Metanephros (tissue), 2 donors: Measurements from ENCODE around the gene PCED1B. TPM values are rescaled to one million over a fixed set of nuclear protein-coding genes. Genes with fewer than 3 reads are reported as not detected.

Experiments used
- small RNA-seq: library from RNA; depleted of rRNA; stranded (forward); fragments of <200 nt; gene quantifications from one replicate; pipeline ENCODE3, GENCODE V24; 2014; ENCODE audit warnings: low replicate concordance
- total RNA-seq: library from RNA; depleted of rRNA; stranded (reverse); fragments of >200 nt; gene quantifications from one replicate; pipeline ENCODE4 v1.2.3, GENCODE V29; 2014

The PCED1B gene
- total RNA-seq = 3.3 TPM

GRCh38 chr12:47079468-47079980 lies at the start of gene PCED1B, which contains the start of gene AMIGO2:
TSS of gene PCED1B (plus strand) at chr12:47079621. CDS start at chr12:47235064, 155,443 bp downstream.
TSS of gene AMIGO2 (minus strand) at chr12:47079959. CDS start at chr12:47079002, 957 bp downstream.

Small RNA genes within 50 kb of the gene (small RNA-seq; reads per million reads assigned to genes)
- gene MIR4698 = not detected

Other genes starting within 250 kb of the PCED1B start
- gene AMIGO2, start 338 bp downstream of the PCED1B start, total RNA-seq = 18.5 TPM